Head of caudate nucleus (tissue), 42 donors: ENCODE results near the gene NKX6-1.

Experiments used
- DNase-seq, 42 donors: peaks; one replicate each; pipeline versions ENCODE4 v3.0.0 to v3.0.0-alpha.2; 2020 to 2021; ENCODE audit warnings: mixed read lengths in 7 of 42
- intact Hi-C: fragments of 100-400 bp; cut with DNase I; formaldehyde crosslinking; loops from one replicate; pipeline ENCODE4 v1.15.0; 2022

The NKX6-1 gene

DNA sequence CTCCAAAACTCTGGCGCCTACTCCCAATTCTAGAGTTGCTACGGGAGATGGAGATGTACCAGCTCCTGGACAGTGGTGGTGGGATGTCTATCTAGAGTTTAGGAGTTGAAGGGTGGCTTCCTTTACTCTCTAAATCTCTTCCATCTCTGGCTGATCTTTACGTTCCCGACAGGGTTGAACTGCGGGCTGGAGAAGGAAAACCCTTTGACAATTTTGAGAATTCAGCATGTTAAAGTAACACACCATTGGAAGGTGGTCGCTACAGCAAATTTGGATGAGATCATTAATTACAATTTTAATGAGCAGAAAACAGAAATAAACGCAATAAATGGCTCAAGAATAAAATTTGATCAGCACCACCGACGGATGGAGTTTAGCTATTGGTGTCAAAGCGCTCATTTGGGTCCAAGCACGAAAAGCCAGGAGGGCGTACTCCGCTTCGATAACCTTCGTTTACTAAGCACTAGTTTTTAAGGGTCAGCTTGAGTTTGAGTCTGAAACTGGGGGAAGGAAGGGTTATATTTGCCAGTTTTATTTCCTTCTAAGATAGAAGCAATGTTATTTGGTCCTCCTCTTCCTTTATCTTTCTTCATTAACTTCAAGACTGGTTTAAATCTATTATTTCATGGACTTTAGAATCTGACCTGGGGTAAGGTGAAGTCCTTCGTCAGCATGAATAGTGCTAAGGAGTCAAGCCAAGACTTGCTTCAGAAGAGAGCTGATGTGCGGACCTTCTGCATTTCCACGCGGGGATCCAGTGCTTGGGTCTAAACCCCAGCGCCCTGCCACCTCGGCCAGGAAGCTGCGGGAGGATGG is 1.5 kb upstream of the NKX6-1 start:
- intact Hi-C loops: loop anchor here (5.0 kb wide), 1 partner anchor 858 kb away; no protein-coding TSS in a partner anchor
- no peak for DNase-seq

- intact Hi-C loops: no loop called here
- DNase-seq: no peak
Observed at GRCh38 chr4:84499624-84499982, 511 bp upstream of the NKX6-1 start.

GRCh38 chr4:84498203-84498934 is 723 bp downstream of the NKX6-1 start:
- intact Hi-C loops: no loop called here
- DNase-seq: no peak

DNA sequence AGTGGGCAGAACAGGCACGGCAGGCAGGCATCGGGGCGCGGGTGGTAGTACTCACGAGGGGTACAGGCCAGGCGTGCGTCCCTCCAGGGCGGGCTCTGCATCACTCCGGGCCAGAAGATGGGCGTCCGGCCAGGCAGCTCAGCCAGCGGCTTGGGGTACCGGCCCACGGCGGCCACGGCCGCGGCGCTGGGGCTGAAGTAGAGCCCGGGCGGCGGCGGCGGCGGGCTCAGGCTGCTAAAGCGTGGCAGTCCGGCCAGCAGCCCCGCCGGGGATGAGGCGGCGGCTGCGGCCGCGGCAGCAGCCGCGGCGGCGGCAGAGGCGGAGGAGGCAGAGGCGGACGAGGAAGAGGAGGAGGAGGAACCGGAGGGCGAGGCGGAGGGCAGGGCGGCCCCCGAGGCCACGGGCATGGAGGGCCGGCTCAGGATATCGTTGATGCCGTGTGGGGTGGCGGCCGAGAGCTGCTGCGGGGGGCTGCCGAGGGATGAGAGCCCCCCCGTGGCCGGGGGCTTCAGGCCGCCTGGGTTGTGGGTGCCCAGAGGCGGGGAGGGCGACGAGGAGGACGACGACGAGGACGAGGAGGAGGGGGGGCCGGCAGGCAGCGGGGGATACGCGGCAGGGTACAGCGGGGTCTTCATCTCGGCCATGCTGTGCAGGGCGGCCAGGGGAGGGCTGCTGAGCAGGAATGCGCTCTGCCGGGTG is 1.4 kb downstream of the NKX6-1 start:
- no peak for DNase-seq
- intact Hi-C loops: no loop called here

- intact Hi-C loops: no loop called here
- DNase-seq: no peak
Observed at GRCh38 chr4:84496706-84497503, 2.2 kb downstream of the NKX6-1 start.

- intact Hi-C loops: no loop called here
- no peak for DNase-seq
Observed at GRCh38 chr4:84496331-84496705, 2.8 kb downstream of the NKX6-1 start.

DNA sequence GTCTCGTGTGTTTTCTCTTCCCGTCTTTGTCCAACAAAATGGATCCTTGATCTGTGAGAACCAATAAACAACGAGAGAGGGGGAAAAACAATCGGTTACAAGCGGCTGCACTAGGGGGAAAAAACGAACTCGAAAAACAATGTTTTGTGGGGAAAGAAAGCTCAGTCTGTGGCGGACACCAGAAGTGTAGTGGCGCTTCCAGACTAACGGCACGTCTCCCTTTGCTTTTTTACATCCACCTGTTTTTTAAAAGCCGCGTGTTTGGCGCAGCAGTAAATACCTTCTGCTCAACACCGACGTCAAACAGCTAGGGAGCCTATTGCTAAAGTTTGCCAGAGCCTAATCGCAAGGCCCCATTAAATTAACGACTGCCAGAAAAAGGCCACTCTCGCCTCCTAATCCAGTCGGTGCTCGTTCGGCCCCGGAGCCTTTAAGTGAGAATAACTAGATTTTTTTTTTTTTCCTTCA is 3.3 kb downstream of the NKX6-1 start:
- DNase-seq: no peak
- intact Hi-C loops: no loop called here

DNA sequence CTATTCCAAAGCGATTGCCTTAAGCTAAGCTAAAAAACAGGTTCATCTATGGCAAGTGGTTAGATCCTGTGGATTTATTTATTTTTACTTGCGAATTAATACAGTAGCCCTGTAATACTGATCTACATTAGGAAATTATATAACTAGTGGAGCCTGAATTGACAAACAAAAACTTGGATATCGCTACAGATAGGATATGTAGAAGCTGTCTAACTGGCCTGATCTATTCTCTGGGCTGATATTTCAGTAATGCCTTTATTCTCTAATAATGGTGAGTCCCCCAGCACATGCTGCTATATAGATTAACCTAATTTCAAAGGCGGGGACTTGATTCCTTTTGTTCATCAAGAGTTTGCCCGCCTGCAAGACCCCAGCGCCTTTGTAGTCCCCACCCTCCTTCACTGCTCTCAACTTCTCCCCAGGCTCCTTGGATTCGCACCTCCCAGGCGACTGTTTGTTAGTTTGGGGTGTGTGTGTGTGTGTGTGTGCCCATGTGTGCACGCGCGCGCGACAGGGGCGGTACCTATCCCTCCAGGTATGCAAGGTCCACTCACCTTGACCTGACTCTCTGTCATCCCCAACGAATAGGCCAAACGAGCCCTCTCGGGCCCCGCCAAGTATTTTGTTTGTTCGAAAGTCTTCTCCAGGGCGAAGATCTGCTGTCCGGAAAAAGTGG is 3.8 kb downstream of the NKX6-1 start:
- DNase-seq: no peak
- intact Hi-C loops: no loop called here

- intact Hi-C loops: no loop called here
- DNase-seq: no peak
Observed at GRCh38 chr4:84494531-84494930, 4.6 kb downstream of the NKX6-1 start.

GRCh38 chr4:84494076-84494475 is 5.0 kb downstream of the NKX6-1 start:
- no peak for DNase-seq
- intact Hi-C loops: no loop called here

DNA sequence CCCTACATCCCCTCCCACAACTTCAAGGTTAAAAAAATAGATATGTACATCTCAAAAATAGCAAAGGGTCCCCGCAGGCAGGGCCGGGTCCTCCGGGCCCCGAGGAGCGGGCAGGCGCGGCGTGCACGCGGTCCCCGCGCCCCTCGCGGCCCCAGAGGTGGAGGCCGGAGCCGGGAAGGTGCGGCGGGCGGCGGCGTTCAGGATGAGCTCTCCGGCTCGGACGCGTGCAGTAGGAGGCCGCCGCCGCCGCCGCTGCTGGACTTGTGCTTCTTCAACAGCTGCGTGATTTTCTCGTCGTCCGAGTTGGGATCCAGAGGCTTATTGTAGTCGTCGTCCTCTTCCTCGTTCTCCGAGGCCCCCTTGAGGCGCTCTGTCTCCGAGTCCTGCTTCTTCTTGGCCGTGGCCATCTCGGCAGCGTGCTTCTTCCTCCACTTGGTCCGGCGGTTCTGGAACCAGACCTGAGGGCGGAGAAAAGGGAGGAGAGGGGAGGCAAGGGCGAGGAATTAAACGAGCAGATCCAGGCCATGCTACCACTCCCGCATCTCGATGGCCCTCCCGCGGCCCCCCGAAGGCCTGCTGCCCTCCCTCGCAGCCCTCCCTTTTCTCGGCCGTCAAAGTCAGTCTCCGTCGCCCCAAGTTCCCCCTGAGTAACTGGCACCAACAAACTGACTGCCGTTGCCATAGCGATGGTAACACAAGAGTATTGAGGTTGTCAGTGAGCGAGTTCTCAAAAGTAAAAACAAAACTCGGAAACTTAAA is 5.8 kb downstream of the NKX6-1 start:
- intact Hi-C loops: no loop called here
- peak in 1 of 42 donors; percentile 7 for DNase-seq

GRCh38 chr4:84492737-84493091 is 6.4 kb downstream of the NKX6-1 start:
- no peak for DNase-seq
- intact Hi-C loops: no loop called here

DNA sequence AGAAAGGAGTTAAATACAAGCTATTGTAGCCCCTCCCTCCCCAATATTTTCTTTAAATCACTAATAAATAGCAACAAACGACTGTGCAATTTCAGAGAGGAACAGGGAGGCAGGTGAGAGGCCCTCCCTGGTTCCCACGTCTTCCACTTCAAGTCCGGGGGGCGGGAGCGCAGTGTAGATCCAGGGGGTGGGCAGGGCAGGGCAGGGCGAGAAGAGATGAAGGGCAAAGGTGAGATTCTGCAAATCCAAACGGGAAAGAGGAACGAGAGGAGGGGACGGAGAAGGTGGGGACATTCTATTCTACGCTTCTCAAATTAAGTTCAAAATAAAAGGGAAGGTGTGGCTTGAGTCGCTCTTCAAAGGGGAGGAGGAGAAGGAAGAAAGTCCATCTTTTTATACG is 6.8 kb downstream of the NKX6-1 start:
- no peak for DNase-seq
- intact Hi-C loops: no loop called here

DNA sequence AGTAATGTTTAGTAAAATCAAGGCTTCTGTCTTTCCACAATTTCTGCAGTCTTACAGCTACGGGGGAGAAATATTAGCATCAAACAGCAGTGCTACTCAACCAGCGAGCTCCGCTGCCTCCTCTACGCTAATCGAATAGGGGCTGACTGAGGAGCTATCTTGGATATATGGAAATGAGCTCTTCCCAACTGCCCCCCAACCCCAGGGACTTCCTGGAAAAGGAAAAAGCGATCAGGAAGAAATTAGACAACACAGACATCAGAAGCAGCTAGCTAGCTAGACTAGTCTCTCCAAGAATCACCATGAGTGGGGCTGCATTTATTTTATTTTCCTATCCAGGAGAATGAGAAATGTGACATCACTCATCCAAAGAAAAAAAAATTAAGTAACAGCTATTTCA is 7.6 kb downstream of the NKX6-1 start:
- DNase-seq: no peak
- intact Hi-C loops: no loop called here

GRCh38 chr4:84490663-84491062 is 8.4 kb downstream of the NKX6-1 start:
- DNase-seq: no peak
- intact Hi-C loops: no loop called here

DNA sequence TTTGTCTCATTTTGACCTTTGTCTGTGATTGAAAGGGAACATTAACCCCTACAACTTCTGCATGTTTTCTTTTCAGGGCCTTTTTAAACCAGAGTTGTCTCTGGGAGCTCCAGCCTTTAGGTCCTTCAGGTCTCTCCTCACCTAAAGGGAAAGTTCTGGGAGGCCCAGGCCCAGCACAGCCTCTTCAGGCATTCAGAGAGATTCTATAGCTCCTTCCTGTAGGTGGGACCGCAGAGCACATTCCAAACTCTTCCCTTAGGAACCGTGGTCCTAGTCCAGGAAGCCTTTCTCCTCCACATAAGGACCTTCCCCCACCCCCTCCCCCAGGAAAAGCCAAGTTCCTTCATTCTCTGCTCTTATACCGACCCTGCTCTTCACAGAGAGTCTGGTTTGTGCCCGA is 14.9 kb downstream of the NKX6-1 start:
- no peak for DNase-seq

GRCh38 chr4:84483688-84484087 is 15.4 kb downstream of the NKX6-1 start:
- intact Hi-C loops: no loop called here
- DNase-seq: no peak

More for the DNA sequence above, 14.9 kb downstream of the NKX6-1 start:
- intact Hi-C loops: no loop called here
